Caco-2 (cell line): Measurements from ENCODE around the gene CNKSR2. TPM values are rescaled to one million over a fixed set of nuclear protein-coding genes. Genes with fewer than 3 reads are reported as not detected.

Experiments used
- BruUV-seq: library from RNA; stranded (reverse); fragments of 400-500 nt; replicated peaks from 2 replicates; lab custom pipeline; 2021; lab: Mats Ljungman, UMichigan
- CTCF ChIA-PET: fragments of 300-600 bp; sonication (Branson Sonifier 250); formaldehyde crosslinking; loops from one replicate; lab custom pipeline; 2022; ENCODE audit warnings: antibody characterized with exemption; lab: Charles Lee
- POLR2A ChIA-PET: fragments of 300-600 bp; sonication (Branson Sonifier 250); formaldehyde crosslinking; loops from one replicate; lab custom pipeline; 2022; ENCODE audit warnings: antibody characterized with exemption; lab: Charles Lee
- DNase-seq, 2 experiments: peaks; one replicate each; pipeline versions ENCODE4 v3.0.0 to v3.0.0-alpha.2; 2020 to 2022
- H3K27me3 ChIP-seq: replicated peaks from 2 replicates; pipeline ENCODE4 v1.6.0; 2011; ENCODE audit warnings: low read length; ENCODE audit not compliant: control insufficient read depth, insufficient read depth
- H3K36me3 ChIP-seq: 2 replicates; pipeline ENCODE4 v1.5.1; 2011; ENCODE audit warnings: low read length; ENCODE audit not compliant: control insufficient read depth, insufficient read depth
- H3K4me1 ChIP-seq: fragments of 250-450 bp; sonication (Bioruptor Pico); 2 replicates; pipeline ENCODE4 v1.5.1; 2020; ENCODE audit warnings: mild to moderate bottlenecking
- H3K4me3 ChIP-seq: 2 replicates; pipeline ENCODE4 v1.5.1; 2011; ENCODE audit warnings: low read depth, mild to moderate bottlenecking, control low read depth, low read length
- H3K9me3 ChIP-seq: fragments of 250-450 bp; sonication (Bioruptor Pico); 2 replicates; pipeline ENCODE4 v1.5.1; 2020; ENCODE audit warnings: mild to moderate bottlenecking, moderate library complexity
- H3K27ac Mint-ChIP-seq: one replicate; pipeline ENCODE4 v1.8.0; 2022; ENCODE audit warnings: mixed read lengths; ENCODE audit not compliant: unreplicated experiment
- H3K27me3 Mint-ChIP-seq: one replicate; pipeline ENCODE4 v1.8.0; 2022; ENCODE audit warnings: mixed read lengths; ENCODE audit not compliant: insufficient read depth, unreplicated experiment
- H3K36me3 Mint-ChIP-seq: one replicate; pipeline ENCODE4 v1.8.0; 2022; ENCODE audit warnings: mild to moderate bottlenecking, mixed read lengths; ENCODE audit not compliant: insufficient read depth, unreplicated experiment
- H3K4me1 Mint-ChIP-seq: one replicate; pipeline ENCODE4 v1.8.0; 2022; ENCODE audit warnings: low read depth, mixed read lengths; ENCODE audit not compliant: unreplicated experiment
- H3K4me3 Mint-ChIP-seq: one replicate; pipeline ENCODE4 v1.8.0; 2022; ENCODE audit warnings: mild to moderate bottlenecking, moderate library complexity, mixed read lengths; ENCODE audit not compliant: unreplicated experiment
- H3K9me3 Mint-ChIP-seq: one replicate; pipeline ENCODE4 v1.8.0; 2022; ENCODE audit warnings: mixed read lengths; ENCODE audit not compliant: unreplicated experiment
- intact Hi-C: fragments of 100-400 bp; cut with micrococcal nuclease; formaldehyde crosslinking; loops from one replicate; pipeline ENCODE4 v1.10.0; 2022; ENCODE audit not compliant: unreplicated experiment
- total RNA-seq: library from RNA; stranded (reverse); gene quantifications from 2 replicates; pipeline ENCODE4 v1.2.3, GENCODE V29; 2022
- TF ChIP-seq, protein P1 (sequence below), 2 experiments: fragments of 200-600 bp in 1 of 2; IDR thresholded peaks; 1 replicate in 1 of 2; 2 replicates in 1 of 2; pipeline versions ENCODE4 v1.5.1 to v1.8.0; 2011 to 2022; ENCODE audit warnings: antibody characterized with exemption in 1 of 2, control low read depth in 1 of 2, inconsistent platforms in 1 of 2, low read depth in 1 of 2, low read length in 1 of 2, mild to moderate bottlenecking in 1 of 2, moderate library complexity in 1 of 2; ENCODE audit not compliant: insufficient read depth in 1 of 2, severe bottlenecking in 1 of 2, unreplicated experiment in 1 of 2

Gene CNKSR2
- total RNA-seq, 1 experiment from 2014 or later, result not detected

DNA sequence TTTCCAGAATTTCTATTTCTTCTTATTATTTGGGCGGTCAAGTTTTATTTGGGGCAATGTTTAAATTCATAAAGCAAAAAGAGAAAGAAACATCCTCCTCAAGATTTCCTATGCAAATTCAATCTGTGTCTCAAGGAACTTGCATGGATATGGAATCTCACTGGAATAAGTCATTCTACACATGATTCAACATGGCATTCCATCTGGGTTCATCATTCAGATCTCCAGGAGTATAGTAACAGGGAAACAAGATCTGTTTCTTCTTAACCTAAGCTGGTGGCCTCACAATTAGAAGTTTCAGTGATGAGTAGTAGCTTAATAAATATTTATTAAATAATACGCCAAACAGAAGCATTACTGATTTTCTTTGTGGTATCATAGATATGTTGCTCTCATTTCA lies 264.1 kb downstream of the CNKSR2 start:
- Histone ChIP-seq H3K36me3 (no peaks in the 10 kb centered on the region), H3K4me3 (no peak overlapping the region), H3K27me3 (no peaks in the 10 kb centered on the region), H3K9me3 (no peaks in the 10 kb centered on the region), H3K4me1 (no peaks in the 10 kb centered on the region)
- ChIA-PET POLR2A (no interaction called here), CTCF (no interaction called here)
- Mint-ChIP-seq H3K27ac (no peak overlapping the region), H3K4me3 (no peak overlapping the region), H3K4me1 (no peaks in the 10 kb centered on the region), H3K36me3 (no peaks in the 10 kb centered on the region), H3K9me3 (no peaks in the 10 kb centered on the region), H3K27me3 (no peaks in the 10 kb centered on the region)
- BruUV-seq, result no TSS peak
- TF ChIP-seq, protein P1, sequence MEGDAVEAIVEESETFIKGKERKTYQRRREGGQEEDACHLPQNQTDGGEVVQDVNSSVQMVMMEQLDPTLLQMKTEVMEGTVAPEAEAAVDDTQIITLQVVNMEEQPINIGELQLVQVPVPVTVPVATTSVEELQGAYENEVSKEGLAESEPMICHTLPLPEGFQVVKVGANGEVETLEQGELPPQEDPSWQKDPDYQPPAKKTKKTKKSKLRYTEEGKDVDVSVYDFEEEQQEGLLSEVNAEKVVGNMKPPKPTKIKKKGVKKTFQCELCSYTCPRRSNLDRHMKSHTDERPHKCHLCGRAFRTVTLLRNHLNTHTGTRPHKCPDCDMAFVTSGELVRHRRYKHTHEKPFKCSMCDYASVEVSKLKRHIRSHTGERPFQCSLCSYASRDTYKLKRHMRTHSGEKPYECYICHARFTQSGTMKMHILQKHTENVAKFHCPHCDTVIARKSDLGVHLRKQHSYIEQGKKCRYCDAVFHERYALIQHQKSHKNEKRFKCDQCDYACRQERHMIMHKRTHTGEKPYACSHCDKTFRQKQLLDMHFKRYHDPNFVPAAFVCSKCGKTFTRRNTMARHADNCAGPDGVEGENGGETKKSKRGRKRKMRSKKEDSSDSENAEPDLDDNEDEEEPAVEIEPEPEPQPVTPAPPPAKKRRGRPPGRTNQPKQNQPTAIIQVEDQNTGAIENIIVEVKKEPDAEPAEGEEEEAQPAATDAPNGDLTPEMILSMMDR (IDR thresholded peaks at IDR 0.05; ENCODE audit: insufficient read depth in 1 of 2, low read depth in 1 of 2, low read length in 1 of 2, severe bottlenecking in 1 of 2, unreplicated experiment in 1 of 2), result no peak
- intact Hi-C loops, result no loop called here
- no peak for DNase-seq

DNA sequence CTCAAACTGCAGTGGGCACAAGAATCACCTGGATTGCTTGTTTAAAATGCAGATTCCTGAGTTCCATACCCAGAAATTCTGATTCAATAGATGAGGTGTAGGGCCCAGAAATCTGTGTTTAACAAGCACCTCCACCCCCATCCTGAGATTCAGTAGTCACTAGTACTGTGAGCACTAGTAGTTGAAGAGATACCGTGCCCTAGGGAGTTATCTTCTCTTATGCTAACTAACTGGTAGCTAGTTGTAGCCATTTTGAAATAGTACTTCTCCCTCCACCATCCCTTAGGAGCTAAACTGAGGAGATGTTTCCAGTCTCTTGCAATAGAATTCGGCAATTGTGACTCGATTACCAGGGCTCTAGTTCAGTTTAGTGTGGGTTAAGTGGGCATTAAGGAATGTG lies 265.6 kb downstream of the CNKSR2 start:
- no peak for DNase-seq
- Histone ChIP-seq H3K27me3 (no peaks in the 10 kb centered on the region), H3K4me1 (no peaks in the 10 kb centered on the region), H3K9me3 (no peaks in the 10 kb centered on the region), H3K4me3 (no peak overlapping the region), H3K36me3 (no peaks in the 10 kb centered on the region)
- H3K27ac Mint-ChIP-seq, result no peak overlapping the region
- no peaks in the 10 kb centered on the region for H3K4me1 Mint-ChIP-seq
- BruUV-seq, result no TSS peak
- no peaks in the 10 kb centered on the region for H3K9me3 Mint-ChIP-seq
- no peak overlapping the region for H3K4me3 Mint-ChIP-seq
- ChIA-PET POLR2A (no interaction called here), CTCF (no interaction called here)
- TF ChIP-seq, protein P1 (IDR thresholded peaks at IDR 0.05; ENCODE audit: insufficient read depth in 1 of 2, low read depth in 1 of 2, low read length in 1 of 2, severe bottlenecking in 1 of 2, unreplicated experiment in 1 of 2), result no peak
- no peaks in the 10 kb centered on the region for H3K36me3 Mint-ChIP-seq
- H3K27me3 Mint-ChIP-seq, result no peaks in the 10 kb centered on the region
- intact Hi-C loops, result no loop called here

DNA sequence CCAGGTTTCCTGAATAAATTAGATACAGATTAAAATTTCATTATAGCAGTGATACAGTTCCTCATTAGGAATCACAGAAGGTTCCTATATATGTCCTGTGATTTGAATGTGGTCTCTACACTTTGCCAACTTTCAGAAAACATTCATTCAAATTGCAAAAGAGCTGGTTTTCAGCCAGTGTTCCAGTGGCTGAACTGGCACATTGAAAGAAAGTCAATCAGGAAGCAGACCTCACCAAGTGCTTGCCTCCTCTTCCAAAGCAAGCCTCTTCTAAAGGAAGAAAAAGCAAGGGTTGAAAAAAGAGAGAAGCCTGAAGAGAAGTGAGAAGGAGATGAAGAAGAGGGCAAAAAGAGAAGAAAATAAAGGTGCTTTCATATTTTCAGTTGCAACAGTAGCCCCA lies 271.2 kb downstream of the CNKSR2 start:
- Mint-ChIP-seq H3K9me3 (no peaks in the 10 kb centered on the region), H3K36me3 (no peaks in the 10 kb centered on the region), H3K4me3 (no peak overlapping the region), H3K27me3 (no peaks in the 10 kb centered on the region), H3K27ac (no peak overlapping the region), H3K4me1 (no peaks in the 10 kb centered on the region)
- intact Hi-C loops, result no loop called here
- TF ChIP-seq, protein P1 (IDR thresholded peaks at IDR 0.05; ENCODE audit: insufficient read depth in 1 of 2, low read depth in 1 of 2, low read length in 1 of 2, severe bottlenecking in 1 of 2, unreplicated experiment in 1 of 2), result no peak
- DNase-seq, result no peak
- CTCF ChIA-PET, result no interaction called here
- H3K4me3 ChIP-seq, result no peak overlapping the region
- POLR2A ChIA-PET, result no interaction called here
- BruUV-seq, result no TSS peak
- no peaks in the 10 kb centered on the region for H3K4me1 ChIP-seq
- H3K9me3 ChIP-seq, result no peaks in the 10 kb centered on the region
- H3K36me3 ChIP-seq, result no peaks in the 10 kb centered on the region
- no peaks in the 10 kb centered on the region for H3K27me3 ChIP-seq
